Measurements from ENCODE around the gene CTAGE8.
"Not testable (repeated sequence)": the region's sequence is repeated elsewhere in the genome, so short reads cannot be mapped to it uniquely, and the experiment has no call there.

The CTAGE8 gene

DNA sequence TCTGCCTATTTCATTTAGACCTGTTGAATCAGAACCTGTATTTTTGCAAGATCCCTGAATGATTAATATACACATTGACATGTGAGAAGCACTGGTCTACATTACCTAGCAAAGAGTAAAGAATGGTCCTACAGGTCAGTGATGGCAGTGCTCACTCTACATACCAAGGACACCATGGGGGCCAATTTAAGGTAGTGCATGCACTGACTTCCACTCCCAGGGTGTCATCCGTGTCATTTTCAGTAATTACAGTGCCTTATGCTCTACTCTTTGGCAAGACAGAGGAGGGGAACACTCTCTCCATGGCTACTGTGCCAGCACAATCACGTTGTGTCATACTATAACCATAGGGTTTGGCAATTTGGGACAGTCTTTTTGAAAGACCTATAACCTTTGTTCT is 23.7 kb downstream of the CTAGE8 start:
- H3K36me3 ChIP-seq (replicated peaks); in situ Hi-C loops (cut with HindIII; ENCODE audit: low pct_ligation_motif_present, low sequenced_read_pairs); DNase-seq; H3K27ac ChIP-seq; H3K4me3 ChIP-seq (ENCODE audit: low read depth, low read length); H3K27me3 ChIP-seq (replicated peaks): not testable (repeated sequence)

DNA sequence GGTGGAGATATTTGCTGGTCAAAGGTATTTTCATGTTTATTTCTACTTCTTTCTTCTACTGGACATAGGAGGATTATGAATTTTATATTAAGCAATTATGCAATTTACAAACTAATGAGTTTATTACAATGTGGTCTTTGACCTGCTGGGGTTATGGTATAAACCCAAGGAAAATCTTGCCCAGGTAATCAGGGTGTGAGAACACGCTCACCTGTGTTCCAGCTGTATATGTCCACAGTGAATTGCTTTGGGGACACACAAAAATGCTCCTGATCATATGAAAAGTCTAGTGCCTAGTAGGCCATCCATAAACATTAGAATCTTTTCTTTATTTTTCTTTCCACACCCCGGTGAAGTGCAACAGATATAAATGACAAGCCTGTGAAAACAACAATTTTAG is 29.7 kb downstream of the CTAGE8 start, which contains the start of gene OR2A42:
OR2A42 (minus strand) TSS at position 241 of the 400 bp plus-strand sequence. CDS start 6,762 bp downstream, outside the sequence.
- H3K36me3 ChIP-seq (replicated peaks); H3K4me3 ChIP-seq (ENCODE audit: low read depth, low read length); H3K27me3 ChIP-seq (replicated peaks); H3K27ac ChIP-seq; in situ Hi-C loops (cut with HindIII; ENCODE audit: low pct_ligation_motif_present, low sequenced_read_pairs); DNase-seq: not testable (repeated sequence)

DNA sequence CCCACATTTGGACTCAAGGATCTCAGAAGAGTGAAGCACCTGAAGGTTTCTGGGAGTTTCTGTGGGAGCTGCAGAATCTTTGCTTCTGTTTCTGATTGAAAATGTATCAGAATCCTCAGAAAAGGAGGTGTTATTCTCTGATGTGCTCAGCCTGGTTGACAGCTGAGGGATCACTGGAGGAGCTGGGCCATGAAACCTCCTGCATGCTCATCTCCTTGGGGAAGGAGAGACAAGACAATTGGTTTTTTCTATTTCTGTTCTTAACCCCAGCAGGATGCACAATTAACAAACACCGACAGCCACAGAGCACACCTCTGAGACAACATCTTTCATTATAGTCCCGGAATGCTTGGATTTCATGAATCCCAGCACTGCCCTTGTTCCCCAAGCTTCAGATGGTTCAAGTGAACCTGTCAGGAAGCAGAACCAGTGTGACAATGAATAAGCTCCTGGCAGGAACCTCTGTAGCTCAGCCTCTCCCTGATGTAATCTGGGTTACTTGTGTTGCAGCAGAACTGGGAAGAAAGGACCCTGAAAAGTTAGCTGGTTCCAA is 30.5 kb downstream of the CTAGE8 start:
- H3K27ac ChIP-seq; H3K36me3 ChIP-seq (replicated peaks); DNase-seq; in situ Hi-C loops (cut with HindIII; ENCODE audit: low pct_ligation_motif_present, low sequenced_read_pairs); H3K4me3 ChIP-seq (ENCODE audit: low read depth, low read length); H3K27me3 ChIP-seq (replicated peaks): not testable (repeated sequence)

DNA sequence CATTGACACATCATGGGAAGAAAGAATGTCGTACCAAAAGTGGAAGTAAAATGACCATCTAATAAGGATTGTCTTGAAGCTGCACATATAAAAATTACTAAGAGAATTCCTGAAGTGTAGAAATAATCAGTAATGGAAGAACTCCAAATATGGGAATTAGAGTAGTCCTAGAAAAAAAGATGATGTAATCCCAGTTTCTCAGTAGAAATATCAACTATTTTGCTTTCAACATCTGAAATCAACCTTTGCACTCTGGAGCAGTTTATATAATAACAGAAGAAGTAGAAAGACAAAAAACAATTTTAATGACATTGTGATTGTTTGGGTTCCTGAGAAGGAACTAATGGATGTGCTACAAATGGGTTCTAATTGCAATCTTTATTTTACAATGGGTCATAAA is 36.0 kb downstream of the CTAGE8 start:
- in situ Hi-C loops (cut with HindIII; ENCODE audit: low pct_ligation_motif_present, low sequenced_read_pairs); H3K27me3 ChIP-seq (replicated peaks); H3K36me3 ChIP-seq (replicated peaks); H3K4me3 ChIP-seq (ENCODE audit: low read depth, low read length); H3K27ac ChIP-seq; DNase-seq: not testable (repeated sequence)

DNA sequence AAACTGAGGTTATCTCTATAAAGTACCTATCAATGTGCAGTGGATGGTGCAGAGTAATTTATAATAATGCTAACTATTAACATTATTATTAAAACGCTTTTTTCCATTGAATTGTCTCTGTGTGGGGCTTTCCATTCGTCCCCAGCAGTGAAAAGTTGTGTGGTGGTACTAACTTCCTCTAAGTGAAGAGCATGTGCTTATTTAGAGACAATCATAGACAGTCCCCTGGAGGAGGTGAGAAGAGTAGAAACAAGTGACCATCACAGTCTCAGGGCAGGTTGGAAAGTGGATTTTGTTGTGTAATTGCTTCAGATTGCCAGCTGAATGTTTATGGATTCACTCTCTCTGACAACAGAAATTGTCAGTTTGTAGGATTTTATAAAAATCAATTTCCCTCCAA is 38.1 kb downstream of the CTAGE8 start:
- in situ Hi-C loops (cut with HindIII; ENCODE audit: low pct_ligation_motif_present, low sequenced_read_pairs) = not testable (repeated sequence)

DNA sequence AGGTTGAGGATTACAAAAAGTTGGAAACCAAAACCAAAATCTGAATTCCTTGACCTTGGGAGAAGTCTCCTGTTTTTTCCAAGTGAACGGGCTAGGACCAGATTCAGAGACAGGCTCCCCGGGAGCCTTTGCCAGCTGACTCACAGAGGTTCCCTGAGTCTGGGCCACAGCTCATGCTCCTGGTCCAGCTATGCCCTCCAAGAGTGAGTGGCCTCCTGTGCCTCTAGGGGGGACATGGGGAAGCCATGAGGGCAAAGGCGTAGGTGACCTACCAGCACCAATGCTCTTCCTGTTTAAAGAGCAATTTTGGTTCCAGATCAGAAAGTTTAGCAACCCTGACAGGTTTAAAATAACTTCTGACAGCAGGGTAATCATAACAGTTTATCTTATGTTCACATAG is 40.3 kb downstream of the CTAGE8 start:
- H3K36me3 ChIP-seq (replicated peaks); H3K27ac ChIP-seq; H3K27me3 ChIP-seq (replicated peaks); in situ Hi-C loops (cut with HindIII; ENCODE audit: low pct_ligation_motif_present, low sequenced_read_pairs); H3K4me3 ChIP-seq (ENCODE audit: low read depth, low read length); DNase-seq: not testable (repeated sequence)

More for the DNA sequence above, 38.1 kb downstream of the CTAGE8 start:
- H3K27ac ChIP-seq; H3K4me3 ChIP-seq (ENCODE audit: low read depth, low read length); H3K27me3 ChIP-seq (replicated peaks); DNase-seq; H3K36me3 ChIP-seq (replicated peaks): not testable (repeated sequence)

DNA sequence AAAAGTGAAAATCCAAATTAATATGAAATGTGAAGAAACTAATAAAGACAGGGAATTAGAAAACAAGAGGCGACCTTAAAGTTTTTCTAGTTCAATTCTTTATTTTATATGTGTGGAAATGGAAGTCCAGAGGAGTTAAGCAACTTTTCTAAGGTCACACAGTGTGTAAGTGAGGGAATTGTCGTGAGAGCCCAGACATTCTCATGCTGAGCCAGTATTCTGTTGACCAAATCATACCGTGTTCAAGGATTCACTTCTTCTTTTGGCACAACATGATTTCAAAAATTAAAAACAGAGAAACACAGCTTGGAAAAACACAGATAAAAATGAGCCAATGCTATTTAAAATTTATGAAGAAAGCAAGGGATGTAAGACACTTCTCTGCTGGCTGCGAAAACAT is 42.2 kb downstream of the CTAGE8 start:
- H3K27me3 ChIP-seq (replicated peaks); H3K27ac ChIP-seq; DNase-seq; H3K36me3 ChIP-seq (replicated peaks); H3K4me3 ChIP-seq (ENCODE audit: low read depth, low read length); in situ Hi-C loops (cut with HindIII; ENCODE audit: low pct_ligation_motif_present, low sequenced_read_pairs): not testable (repeated sequence)

DNA sequence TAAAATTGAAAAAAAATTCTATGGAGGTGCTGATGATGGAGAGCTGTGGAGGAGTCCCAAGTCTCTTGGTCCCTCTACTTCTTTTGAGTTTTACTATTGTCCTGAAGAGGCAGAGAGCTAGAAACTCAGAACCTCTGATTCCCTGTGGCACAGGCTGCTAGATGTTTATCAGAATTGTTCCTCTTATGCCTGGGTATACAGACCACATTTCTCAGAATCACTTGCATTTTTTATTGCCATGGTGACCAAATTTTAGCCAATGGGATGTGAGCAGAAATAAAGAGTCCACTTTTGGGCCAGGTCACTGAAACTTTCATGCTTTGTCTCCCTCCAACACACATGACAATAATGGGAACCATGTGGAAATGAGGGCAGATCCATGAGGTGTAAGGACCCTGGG is 45.4 kb downstream of the CTAGE8 start:
- DNase-seq; H3K27ac ChIP-seq; H3K36me3 ChIP-seq (replicated peaks); H3K27me3 ChIP-seq (replicated peaks); in situ Hi-C loops (cut with HindIII; ENCODE audit: low pct_ligation_motif_present, low sequenced_read_pairs); H3K4me3 ChIP-seq (ENCODE audit: low read depth, low read length): not testable (repeated sequence)

DNA sequence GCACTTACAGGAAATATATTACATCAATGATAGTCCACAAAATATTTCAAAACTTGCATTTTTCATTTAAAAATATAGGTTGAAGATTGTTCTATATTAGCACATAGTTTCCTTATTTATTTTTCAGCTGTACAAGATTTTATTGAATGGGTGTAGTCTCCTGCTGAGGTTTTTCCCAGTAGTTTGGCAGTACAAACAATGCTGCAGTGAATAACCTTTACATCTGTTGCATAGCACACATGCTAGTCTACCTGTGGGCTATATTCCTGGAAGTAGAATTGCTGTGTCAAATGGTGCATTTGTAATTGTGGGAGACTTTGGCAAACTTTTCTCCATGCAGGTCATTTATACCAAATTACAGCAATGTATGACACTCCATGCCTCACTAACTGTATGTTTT is 48.6 kb downstream of the CTAGE8 start:
- H3K36me3 ChIP-seq (replicated peaks); H3K27ac ChIP-seq; H3K27me3 ChIP-seq (replicated peaks); H3K4me3 ChIP-seq (ENCODE audit: low read depth, low read length); in situ Hi-C loops (cut with HindIII; ENCODE audit: low pct_ligation_motif_present, low sequenced_read_pairs); DNase-seq: not testable (repeated sequence)

DNA sequence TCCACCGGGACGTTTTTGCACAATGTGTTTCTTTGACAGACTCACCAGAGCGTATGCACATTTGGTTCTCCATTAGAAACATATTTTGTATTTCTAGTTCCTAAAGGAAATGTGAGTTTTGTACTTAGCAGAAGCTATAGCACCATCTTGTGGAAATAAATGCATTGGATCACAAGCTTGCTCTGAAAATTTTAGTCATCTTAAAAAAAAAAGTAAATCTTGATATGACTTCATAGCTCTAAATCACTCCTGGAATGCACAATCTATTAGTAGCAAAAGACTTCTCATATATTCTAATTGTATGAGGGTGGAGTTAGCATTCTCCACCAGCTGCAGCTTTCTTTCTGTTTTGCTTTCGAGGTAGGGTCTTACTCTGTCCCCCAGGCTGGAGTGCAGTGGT is 49.9 kb downstream of the CTAGE8 start:
- H3K36me3 ChIP-seq (replicated peaks); in situ Hi-C loops (cut with HindIII; ENCODE audit: low pct_ligation_motif_present, low sequenced_read_pairs); DNase-seq; H3K27me3 ChIP-seq (replicated peaks); H3K4me3 ChIP-seq (ENCODE audit: low read depth, low read length); H3K27ac ChIP-seq: not testable (repeated sequence)

DNA sequence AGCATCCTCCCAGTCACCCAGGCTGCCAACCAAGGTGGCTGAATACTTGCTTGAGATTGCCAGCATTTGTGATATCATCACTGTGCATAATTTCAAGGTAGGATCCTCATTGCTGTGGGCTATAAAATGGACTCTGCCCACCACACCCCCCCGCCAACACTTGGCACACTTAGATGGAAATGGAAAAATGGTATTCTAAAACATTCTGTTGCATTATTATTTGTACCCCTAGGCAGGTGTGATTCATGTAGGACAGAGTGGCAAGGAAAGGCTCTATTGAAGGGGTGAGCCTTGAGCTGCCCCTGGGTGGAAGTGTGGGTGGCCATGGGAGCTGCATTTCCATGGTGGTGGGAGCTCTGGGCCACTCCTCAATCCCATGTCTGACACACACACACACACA is 50.5 kb downstream of the CTAGE8 start:
- in situ Hi-C loops (cut with HindIII; ENCODE audit: low pct_ligation_motif_present, low sequenced_read_pairs) = not testable (repeated sequence)

DNA sequence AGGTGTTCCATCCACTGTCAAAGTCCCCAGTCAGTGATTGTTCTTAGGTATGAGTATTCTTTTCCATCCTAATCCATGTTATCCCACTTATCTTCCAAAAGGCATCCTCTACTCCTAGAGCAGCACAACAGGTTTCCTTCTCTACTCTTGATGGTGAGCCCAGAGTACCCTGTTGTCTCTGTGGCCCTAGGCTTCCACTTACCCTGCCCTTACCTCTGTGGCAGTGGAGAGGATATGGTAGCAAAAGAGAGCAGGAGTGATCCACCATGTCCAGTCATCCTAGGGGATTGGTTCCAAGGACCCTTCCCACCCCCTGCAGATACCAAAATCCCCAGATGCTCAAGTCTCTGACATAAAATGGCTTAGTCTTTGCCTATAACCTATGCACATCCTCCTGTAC is 51.9 kb downstream of the CTAGE8 start:
- in situ Hi-C loops (cut with HindIII; ENCODE audit: low pct_ligation_motif_present, low sequenced_read_pairs); H3K36me3 ChIP-seq (replicated peaks); H3K4me3 ChIP-seq (ENCODE audit: low read depth, low read length); H3K27me3 ChIP-seq (replicated peaks); DNase-seq; H3K27ac ChIP-seq: not testable (repeated sequence)

More for the DNA sequence above, 50.5 kb downstream of the CTAGE8 start:
- H3K27me3 ChIP-seq (replicated peaks); H3K36me3 ChIP-seq (replicated peaks); H3K27ac ChIP-seq; DNase-seq; H3K4me3 ChIP-seq (ENCODE audit: low read depth, low read length): not testable (repeated sequence)

Measured in brain microvascular endothelial cell (primary cell).